Neural crest cell (in vitro differentiated cells): ENCODE results near the gene TRMT2A. TPM values are rescaled to one million over a fixed set of nuclear protein-coding genes. Genes with fewer than 3 reads are reported as not detected.
A peak's percentile ranks its signal among the peaks of the same experiment; 100 is the strongest.

Experiments
- DNase-seq: peaks from one replicate; pipeline ENCODE4 v3.0.0; 2021; ENCODE audit warnings: low read depth, mixed read lengths, low spot score
- H3K27ac Mint-ChIP-seq: one replicate; pipeline ENCODE4 v1.8.0; 2021; ENCODE audit warnings: mild to moderate bottlenecking, mixed read lengths; ENCODE audit not compliant: unreplicated experiment
- H3K27me3 Mint-ChIP-seq: 2 replicates; pipeline ENCODE4 v1.8.0; 2021; ENCODE audit warnings: low read depth, mild to moderate bottlenecking, mixed read lengths
- H3K36me3 Mint-ChIP-seq: 2 replicates; pipeline ENCODE4 v1.8.0; 2021; ENCODE audit warnings: low read depth, mild to moderate bottlenecking, mixed read lengths
- H3K4me1 Mint-ChIP-seq: 2 replicates; pipeline ENCODE4 v1.8.0; 2021; ENCODE audit warnings: mixed read lengths
- H3K4me3 Mint-ChIP-seq: one replicate; pipeline ENCODE4 v1.8.0; 2021; ENCODE audit warnings: mild to moderate bottlenecking, mixed read lengths
- H3K9me3 Mint-ChIP-seq: 2 replicates; pipeline ENCODE4 v1.8.0; 2021; ENCODE audit warnings: mixed read lengths
- total RNA-seq: library from RNA; stranded (reverse); gene quantifications from 2 replicates; pipeline ENCODE4 v1.2.1, GENCODE V29; 2021
- TF ChIP-seq, protein P1 (sequence below): fragments of 200-600 bp; sonication (generic); conservative IDR thresholded peaks from 2 replicates; pipeline ENCODE4 v1.5.0; 2021; ENCODE audit warnings: antibody characterized with exemption, mild to moderate bottlenecking

TRMT2A gene
- total RNA-seq, 1 donor from 2014 or later: 77.7 TPM

DNA sequence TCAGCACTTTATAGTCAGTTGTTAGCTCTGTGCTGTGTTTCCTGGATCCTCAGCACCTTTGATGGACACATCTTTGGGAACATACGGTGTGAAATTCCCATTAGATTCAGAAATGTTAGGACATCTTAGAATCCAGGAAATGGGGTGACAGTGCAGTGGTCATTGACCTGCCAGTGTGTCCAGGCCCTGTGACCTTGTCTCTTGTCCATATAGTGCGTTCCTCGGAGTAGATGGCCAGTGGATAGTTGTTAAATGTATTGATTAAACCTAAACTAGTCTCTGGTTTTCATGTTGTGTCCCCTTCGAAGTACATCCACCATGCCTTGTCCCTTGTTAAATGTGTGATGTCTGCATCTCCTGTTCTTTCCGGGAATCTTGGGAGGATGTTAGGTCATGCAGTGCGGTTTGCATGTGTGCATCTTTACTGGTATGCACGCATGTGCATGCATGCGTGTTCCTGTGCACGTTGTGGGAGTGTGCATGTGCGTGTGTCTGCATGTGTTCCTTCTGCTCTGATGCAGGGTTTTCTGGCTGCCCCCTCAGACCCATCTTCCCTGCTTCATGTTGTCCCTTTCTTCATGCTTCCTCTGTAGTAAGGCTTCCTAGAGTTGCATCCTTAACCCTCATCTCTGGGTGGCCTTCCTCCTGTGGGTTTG lies 33.0 kb downstream of the TRMT2A start:
- Mint-ChIP-seq H3K27me3 (peaks cover 2% of the 10 kb centered on the region), H3K9me3 (no peaks in the 10 kb centered on the region), H3K27ac (peak overlapping the region; percentile 60), H3K36me3 (peaks cover 6% of the 10 kb centered on the region), H3K4me1 (peaks cover 52% of the 10 kb centered on the region), H3K4me3 (peak overlapping the region; percentile 99)
- DNase-seq: no peak
- TF ChIP-seq, protein P1, sequence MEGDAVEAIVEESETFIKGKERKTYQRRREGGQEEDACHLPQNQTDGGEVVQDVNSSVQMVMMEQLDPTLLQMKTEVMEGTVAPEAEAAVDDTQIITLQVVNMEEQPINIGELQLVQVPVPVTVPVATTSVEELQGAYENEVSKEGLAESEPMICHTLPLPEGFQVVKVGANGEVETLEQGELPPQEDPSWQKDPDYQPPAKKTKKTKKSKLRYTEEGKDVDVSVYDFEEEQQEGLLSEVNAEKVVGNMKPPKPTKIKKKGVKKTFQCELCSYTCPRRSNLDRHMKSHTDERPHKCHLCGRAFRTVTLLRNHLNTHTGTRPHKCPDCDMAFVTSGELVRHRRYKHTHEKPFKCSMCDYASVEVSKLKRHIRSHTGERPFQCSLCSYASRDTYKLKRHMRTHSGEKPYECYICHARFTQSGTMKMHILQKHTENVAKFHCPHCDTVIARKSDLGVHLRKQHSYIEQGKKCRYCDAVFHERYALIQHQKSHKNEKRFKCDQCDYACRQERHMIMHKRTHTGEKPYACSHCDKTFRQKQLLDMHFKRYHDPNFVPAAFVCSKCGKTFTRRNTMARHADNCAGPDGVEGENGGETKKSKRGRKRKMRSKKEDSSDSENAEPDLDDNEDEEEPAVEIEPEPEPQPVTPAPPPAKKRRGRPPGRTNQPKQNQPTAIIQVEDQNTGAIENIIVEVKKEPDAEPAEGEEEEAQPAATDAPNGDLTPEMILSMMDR: no peak

DNA sequence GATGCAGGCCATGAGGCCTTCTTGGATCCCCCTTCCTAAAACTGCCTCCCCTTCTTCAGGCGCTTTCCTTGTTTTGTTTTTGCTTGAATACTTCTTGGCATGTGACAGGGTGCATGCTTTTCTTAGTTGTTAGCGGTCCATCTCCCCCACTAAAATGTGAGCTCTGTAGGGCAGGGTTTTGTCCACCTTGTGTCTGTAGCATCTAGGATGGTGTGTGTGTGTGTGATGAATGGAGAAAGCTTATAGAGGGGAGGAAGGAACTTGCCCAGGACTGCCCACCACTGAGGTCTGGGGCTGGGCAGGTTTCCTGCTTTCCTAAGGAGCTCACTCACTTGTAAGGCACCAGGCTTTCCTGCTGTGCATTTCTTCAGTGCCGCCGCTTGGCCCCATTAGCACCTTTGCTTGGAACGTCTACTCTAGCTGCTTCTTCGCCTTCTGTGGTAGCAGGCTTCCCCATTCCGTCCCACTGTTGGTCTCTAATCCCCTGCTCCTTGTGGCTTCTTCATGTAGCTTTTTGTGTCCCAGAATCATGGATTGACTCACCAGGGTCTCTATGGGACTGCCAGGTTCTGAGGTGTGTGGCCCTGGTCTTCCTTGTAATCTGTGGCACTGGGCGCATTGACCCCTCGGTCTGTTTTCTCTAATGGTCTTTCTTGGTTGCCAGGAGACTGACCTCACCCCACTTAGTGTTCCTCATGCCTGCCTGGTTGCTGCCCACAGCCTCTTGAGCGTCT lies 33.7 kb downstream of the TRMT2A start:
- Mint-ChIP-seq H3K4me3 (peak overlapping the region; percentile 99), H3K27ac (peak overlapping the region; percentile 24), H3K9me3 (no peaks in the 10 kb centered on the region), H3K27me3 (peaks cover 2% of the 10 kb centered on the region), H3K36me3 (peaks cover 6% of the 10 kb centered on the region), H3K4me1 (peaks cover 52% of the 10 kb centered on the region)
- TF ChIP-seq, protein P1: no peak
- no peak for DNase-seq

DNA sequence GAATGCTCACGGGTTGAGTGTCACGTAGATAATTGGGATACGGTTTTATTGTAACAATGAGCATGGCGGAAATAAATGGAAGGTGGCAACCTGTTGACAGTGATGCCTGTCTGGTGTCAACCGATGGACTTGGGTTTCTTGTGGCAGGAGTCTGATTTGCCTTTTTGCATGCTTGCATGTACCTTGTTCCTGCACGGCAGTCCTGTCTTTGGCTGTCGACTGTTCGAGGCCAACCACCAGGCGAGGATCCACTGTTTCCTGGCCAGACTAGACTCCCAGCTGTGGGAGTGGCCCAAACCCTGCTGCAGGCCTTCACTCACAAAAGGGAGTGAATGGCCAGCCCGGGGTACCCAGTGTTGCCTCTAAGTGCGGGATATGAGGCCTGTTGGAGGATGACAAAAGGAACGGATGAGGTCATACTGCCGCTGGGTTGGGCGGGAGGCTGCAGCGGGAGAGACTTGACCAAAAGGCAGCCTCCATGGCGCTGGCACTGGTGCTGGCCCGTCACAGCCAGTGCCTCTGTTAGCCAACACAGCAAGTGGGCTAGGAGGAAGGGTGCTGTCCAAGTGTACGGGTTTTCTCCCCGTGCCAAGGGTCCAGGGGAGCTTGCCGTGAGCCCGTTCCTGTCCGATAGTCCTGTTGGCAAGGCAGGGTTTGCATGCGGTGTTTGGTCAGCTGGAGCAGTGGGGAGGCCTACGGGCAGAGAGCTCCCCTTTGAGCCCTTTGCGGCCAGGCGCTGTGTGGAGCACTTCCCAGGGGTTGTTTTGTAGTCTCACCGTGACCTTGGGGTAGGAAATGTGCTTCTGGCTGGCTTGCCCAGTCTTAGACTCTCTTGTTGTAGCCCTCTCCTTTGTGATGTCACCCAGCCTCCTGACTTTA lies 36.0 kb downstream of the TRMT2A start:
- peak overlapping the region; percentile 99 for H3K4me3 Mint-ChIP-seq
- H3K27ac Mint-ChIP-seq: peak overlapping the region; percentile 99
- peaks cover 3% of the 10 kb centered on the region for H3K36me3 Mint-ChIP-seq
- peaks cover 2% of the 10 kb centered on the region for H3K27me3 Mint-ChIP-seq
- peak; percentile 44 for DNase-seq
- peaks cover 62% of the 10 kb centered on the region for H3K4me1 Mint-ChIP-seq
- no peaks in the 10 kb centered on the region for H3K9me3 Mint-ChIP-seq
- TF ChIP-seq, protein P1: no peak

DNA sequence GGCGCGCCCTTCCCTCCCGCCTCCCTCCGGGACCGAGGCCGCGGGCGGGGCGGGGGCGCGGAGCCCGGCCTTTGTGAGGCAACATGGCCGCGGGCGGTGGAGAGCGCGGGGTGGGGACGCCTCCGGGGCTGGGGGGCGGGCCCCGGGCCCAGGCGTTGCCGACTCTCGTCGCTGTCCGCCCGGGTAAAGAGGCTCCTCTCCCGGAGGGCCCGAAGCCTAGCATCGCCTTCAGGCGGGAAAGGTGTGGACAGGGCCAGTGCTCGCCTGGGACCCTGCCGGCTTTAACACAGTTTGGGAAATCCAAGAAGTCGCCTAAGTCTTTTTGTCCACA lies 36.6 kb downstream of the TRMT2A start:
- TF ChIP-seq, protein P1: no peak
- Mint-ChIP-seq H3K36me3 (peaks cover 3% of the 10 kb centered on the region), H3K4me3 (peak overlapping the region; percentile 99), H3K27ac (peak overlapping the region; percentile 99), H3K27me3 (peaks cover 2% of the 10 kb centered on the region), H3K4me1 (peaks cover 61% of the 10 kb centered on the region), H3K9me3 (no peaks in the 10 kb centered on the region)
- peak; percentile 50 for DNase-seq

DNA sequence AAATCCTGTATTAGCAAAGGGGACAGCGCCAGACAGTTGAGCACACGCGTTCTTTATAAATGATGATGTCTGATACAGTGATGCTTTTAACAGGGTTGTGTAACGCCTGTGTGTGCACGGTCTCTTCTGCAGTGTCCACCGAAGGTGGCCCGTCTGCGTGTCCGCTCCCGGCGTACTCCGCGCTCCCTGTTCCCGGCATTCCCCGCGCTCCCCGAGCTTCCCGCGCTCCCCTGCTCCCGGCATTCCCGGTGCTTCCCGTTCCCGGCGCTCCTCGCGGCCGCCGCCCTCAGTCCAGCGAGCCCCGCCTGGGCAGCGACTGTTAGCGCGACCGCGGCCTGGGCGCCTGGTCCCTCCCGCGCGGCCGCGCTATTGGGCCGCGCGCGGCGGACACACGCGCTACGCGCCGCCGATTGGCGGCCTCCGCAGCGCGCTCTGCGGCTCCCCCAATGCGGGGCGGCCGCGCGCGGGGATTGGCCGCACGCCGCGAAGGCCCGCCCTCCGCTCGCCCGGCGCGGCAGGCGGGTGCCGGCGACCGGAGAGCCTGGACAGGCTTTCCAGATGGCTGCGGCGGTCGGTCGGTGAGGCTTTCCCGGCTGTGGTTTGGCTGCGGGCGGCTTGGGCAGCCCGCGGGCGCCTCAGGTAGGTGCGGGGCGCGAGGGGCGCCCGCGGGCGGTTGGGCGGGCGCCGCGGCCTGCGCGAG lies 37.1 kb downstream of the TRMT2A start, which contains the start of gene DGCR8:
Gene DGCR8, plus strand, starts transcription at position 497 of the 700 bp plus-strand sequence. CDS start 5,723 bp downstream, outside the sequence.
- Mint-ChIP-seq H3K27ac (peak within 1 kb of the TSS; percentile 99), H3K4me3 (peak within 1 kb of the TSS; percentile 99), H3K4me1 (peaks cover 55% of the 10 kb centered on the region), H3K27me3 (peaks cover 2% of the 10 kb centered on the region), H3K36me3 (peaks cover 3% of the 10 kb centered on the region), H3K9me3 (no peaks in the 10 kb centered on the region)
- TF ChIP-seq, protein P1: no peak
- DNase-seq: peak; percentile 86
